K562 (cell line): Measurements from ENCODE around the gene HTRA3. TPM values are rescaled to one million over a fixed set of nuclear protein-coding genes. Genes with fewer than 3 reads are reported as not detected.

Experiments
- ATAC-seq: fragments of 200-7000 bp; cut with Tn5 transposase; 3 replicates; pipeline ENCODE4 v1.9.1; 2020; ENCODE audit warnings: moderate library complexity
- BruUV-seq: library from RNA; stranded (reverse); fragments of 400-500 nt; replicated peaks from 2 replicates; lab custom pipeline; 2021; lab: Mats Ljungman, UMichigan
- CTCF ChIA-PET: fragments of 300-600 bp; formaldehyde crosslinking; extraction: SDS; loops from one replicate; lab custom pipeline; 2021; ENCODE audit warnings: low intra/inter-chr PET ratio; lab: Yijun Ruan, JAX
- POLR2A ChIA-PET: fragments of 300-600, 350-650 bp; sonication (Branson Sonifier 250); formaldehyde crosslinking; extraction: SDS; loops from one replicate; lab custom pipeline; 2021; ENCODE audit warnings: antibody characterized with exemption, inconsistent platforms; lab: Yijun Ruan, JAX
- DNase-seq, 4 experiments: peaks; one replicate each; pipeline versions ENCODE4 v3.0.0 to v3.0.0-alpha.2; 2011 to 2018; ENCODE audit warnings: low spot score in 3 of 4, mixed read lengths in 3 of 4; ENCODE audit errors: extremely low read depth in 1 of 4
- FAIRE-seq: peaks from 2 replicates; lab custom pipeline; 2011; peaks lifted over from hg19 to GRCh38; lab: Jason Lieb, UNC
- H2AFZ ChIP-seq: 2 replicates; pipeline ENCODE4 v1.6.0; 2011; ENCODE audit warnings: low read depth, low read length, control low read depth, inconsistent platforms
- H3K27ac ChIP-seq: fragments of 200-600 bp; 3 replicates; pipeline ENCODE4 v1.8.0; 2011; ENCODE audit warnings: low read depth, mild to moderate bottlenecking, control low read depth, inconsistent platforms, low read length, moderate library complexity, mixed read lengths; ENCODE audit errors: extremely low read depth
- H3K27me3 ChIP-seq, 2 experiments: fragments of 300-600 bp in 1 of 2; 2 replicates in 1 of 2; 3 replicates in 1 of 2; pipeline versions ENCODE4 v1.6.0 to v1.8.0; 2011; ENCODE audit warnings: inconsistent platforms in 2 of 2, low read length in 2 of 2, mild to moderate bottlenecking in 1 of 2, mixed read lengths in 1 of 2, moderate library complexity in 1 of 2; ENCODE audit not compliant: control insufficient read depth in 2 of 2, insufficient read depth in 2 of 2
- H3K36me3 ChIP-seq: fragments of 300-600 bp; 3 replicates; pipeline ENCODE4 v1.8.0; 2011; ENCODE audit warnings: mild to moderate bottlenecking, low read length, inconsistent platforms; ENCODE audit not compliant: control insufficient read depth, insufficient read depth
- H3K4me1 ChIP-seq, 2 experiments: fragments of 200-600 bp in 1 of 2; replicated peaks in 1 of 2; 2 replicates in 1 of 2; 3 replicates in 1 of 2; pipeline versions ENCODE4 v1.5.1 to v1.8.0; 2011; ENCODE audit warnings: inconsistent platforms in 2 of 2, low read length in 2 of 2, mild to moderate bottlenecking in 1 of 2, mixed read lengths in 1 of 2, moderate library complexity in 1 of 2; ENCODE audit not compliant: control insufficient read depth in 2 of 2, insufficient read depth in 2 of 2
- H3K4me2 ChIP-seq: 2 replicates; pipeline ENCODE4 v1.6.1; 2011; ENCODE audit warnings: low read length, control low read depth, inconsistent platforms, mixed read lengths; ENCODE audit not compliant: insufficient read depth
- H3K4me3 ChIP-seq: fragments of 200-600 bp; sonication (generic), shearing (Covaris generic); 2 replicates; pipeline ENCODE4 v1.5.1; 2016; ENCODE audit warnings: control low read depth, inconsistent platforms
- H3K79me2 ChIP-seq: fragments of 200-600 bp; 3 replicates; pipeline ENCODE4 v1.8.0; 2011; ENCODE audit warnings: low read length, inconsistent platforms; ENCODE audit not compliant: control insufficient read depth, insufficient read depth
- H3K9ac ChIP-seq, 2 experiments: 2 replicates each; pipeline versions ENCODE4 v1.6.0 to v1.6.1; 2011; ENCODE audit warnings: low read depth in 2 of 2, low read length in 2 of 2, control low read depth in 1 of 2, inconsistent platforms in 1 of 2, mild to moderate bottlenecking in 1 of 2, mixed read lengths in 1 of 2; ENCODE audit not compliant: insufficient read depth in 1 of 2
- H3K9me1 ChIP-seq: one replicate; pipeline ENCODE4 v1.6.0; 2011; ENCODE audit warnings: inconsistent platforms, mild to moderate bottlenecking, low read length, moderate library complexity; ENCODE audit not compliant: control insufficient read depth, insufficient read depth
- H3K9me3 ChIP-seq: replicated peaks from 2 replicates; pipeline ENCODE4 v1.5.1; 2011; ENCODE audit warnings: low read depth, low read length, inconsistent platforms; ENCODE audit not compliant: control insufficient read depth, insufficient read depth
- H4K20me1 ChIP-seq: replicated peaks from 2 replicates; pipeline ENCODE4 v1.6.1; 2011; ENCODE audit warnings: low read length, inconsistent platforms, mixed read lengths; ENCODE audit not compliant: control insufficient read depth, insufficient read depth
- TAF9B ChIP-seq: fragments of 450-650 bp; IDR thresholded peaks from 2 replicates; pipeline ENCODE4 v1.6.1; 2018; ENCODE audit warnings: mild to moderate bottlenecking; ENCODE audit not compliant: partially characterized antibody
- ZBTB33 ChIP-seq: sonication (generic); formaldehyde crosslinking; IDR thresholded peaks from 2 replicates; pipeline ENCODE4 v1.8.1; 2023; ENCODE audit warnings: mild to moderate bottlenecking, missing genetic modification reagents
- ZNF184 ChIP-seq: sonication (generic); formaldehyde crosslinking; IDR thresholded peaks from 2 replicates; pipeline ENCODE4 v1.5.0; 2020; ENCODE audit warnings: missing genetic modification reagents
- WGBS: fragments of 100-300 bp; shearing (Covaris generic); methylation state at CpG from one replicate; pipeline ENCODE4 v1.1.6; 2016; ENCODE audit warnings: low coverage, mixed read lengths; ENCODE audit not compliant: insufficient coverage; ENCODE audit errors: missing lambda C conversion rate; 5-methylcytosine and 5-hydroxymethylcytosine counted together
- in situ Hi-C: fragments of 300-500 bp; cut with MboI; formaldehyde crosslinking; loops from 4 replicates; pipeline ENCODE4 v1.15.0; 2018; ENCODE audit warnings: inconsistent platforms, mixed read lengths
- intact Hi-C: fragments of 100-400 bp; cut with micrococcal nuclease; formaldehyde crosslinking; loops from 2 replicates; pipeline ENCODE4 v1.14.2; 2022
- polyA plus RNA-seq, 8 experiments: library from polyadenylated mRNA; depleted of rRNA in 4 of 8; stranded (reverse) in 5 of 8; unstranded in 3 of 8; fragments of >200 nt; fragmentation: Nextera tagmentation in 2 of 8; fragmentation: Illumina TruSeq in 1 of 8; extraction: Ambion mirVana in 2 of 8; extraction: Trizol in 1 of 8; gene quantifications; 2 replicates each; pipeline versions ENCODE4 v1.2.1 to v1.2.3, GENCODE V29; 2011 to 2014; ENCODE audit warnings: inconsistent platforms in 1 of 8, missing spikeins in 1 of 8
- total RNA-seq, 7 experiments: library from RNA; depleted of rRNA in 6 of 7; stranded (reverse); fragments of >200 nt in 6 of 7; fragmentation: Illumina TruSeq in 2 of 7; extraction: Trizol in 2 of 7; gene quantifications; 2 replicates each; pipeline versions ENCODE4 v1.2.1 to v1.2.3, GENCODE V29; 2011 to 2021; ENCODE audit warnings: low replicate concordance in 1 of 7

HTRA3 gene
- total and polyA plus RNA-seq, 9 of the 15 experiments (the other 6 are each of a cell fraction or from before 2014, with no cell fraction given): 0.04 TPM; not detected in 8

- no peak for TF ChIP-seq ZBTB33 (CRISPR knock-in tag)
These were observed 20.6 kb downstream of the HTRA3 start (continued) for GRCh38 chr4:8289956-8290700.

- Histone ChIP-seq H3K79me2 (no peaks in the 10 kb centered on the region), H3K27ac (no peak overlapping the region), H3K9ac (no peak overlapping the region), H3K9me1 (no peaks in the 10 kb centered on the region), H3K27me3 (peaks cover 2 to 59% of the 10 kb centered on the region in 2 experiments; a peak in 4 of 5 replicates), H3K9me3 (no peaks in the 10 kb centered on the region), H4K20me1 (peaks cover 12% of the 10 kb centered on the region; the same call in 1 of the 2 replicates), H3K4me3 (no peak overlapping the region), H2AFZ (no peak overlapping the region), H3K4me2 (no peak overlapping the region), H3K36me3 (no peaks in the 10 kb centered on the region), H3K4me1 (peaks cover 2 to 13% of the 10 kb centered on the region in 2 experiments; a peak in 4 of 5 replicates)
- in situ Hi-C loops (no loop called here), intact Hi-C loops (no loop called here)
- no TSS peak for BruUV-seq
- FAIRE-seq (no peak), ATAC-seq (no peak), DNase-seq (no peak)
- POLR2A ChIA-PET: interaction anchor here (0.6 to 1.4 kb wide), 5 partner anchors 12 to 43 kb away, joined by 3 to 5 read pairs (median 3); no protein-coding TSS in a partner anchor
- TF ChIP-seq TAF9B (no peak), ZNF184 (no peak)
- CTCF ChIA-PET: no interaction called here
- 23% methylated on average over 8 of the region's 8 CpGs for WGBS
These were observed 21.1 kb downstream of the HTRA3 start for GRCh38 chr4:8290701-8290970.
